SK-N-SH (cell line): ENCODE results near the gene NPAS3. TPM values are rescaled to one million over a fixed set of nuclear protein-coding genes. Genes with fewer than 3 reads are reported as not detected.

Experiments used
- CTCF ChIA-PET: fragments of 300-600, 350-600 bp; formaldehyde crosslinking; extraction: SDS; loops from one replicate; lab custom pipeline; 2021; lab: Yijun Ruan, JAX
- POLR2A ChIA-PET: fragments of 350-600 bp; sonication (Branson Sonifier 250); formaldehyde crosslinking; extraction: SDS; loops from one replicate; lab custom pipeline; 2020; ENCODE audit warnings: antibody characterized with exemption, inconsistent platforms; lab: Yijun Ruan, JAX
- DNase-seq: peaks from one replicate; pipeline ENCODE4 v3.0.0; 2012
- H2AFZ ChIP-seq: fragments of 200-600 bp; sonication (generic); 2 replicates; pipeline ENCODE4 v1.8.1; 2016; ENCODE audit warnings: antibody characterized with exemption, mild to moderate bottlenecking, low read depth
- H3F3A ChIP-seq: fragments of 200-600 bp; sonication (generic); replicated peaks from 2 replicates; pipeline ENCODE3; 2016; ENCODE audit warnings: antibody characterized with exemption, mild to moderate bottlenecking; ENCODE audit not compliant: insufficient read depth
- H3K27ac ChIP-seq, 2 experiments: fragments of 200-500 bp in 1 of 2; fragments of 200-600 bp in 1 of 2; sonication (Bioruptor generic) in 1 of 2; sonication (generic), shearing (Covaris generic) in 1 of 2; 2 replicates each; pipeline versions ENCODE4 v1.5.1 to v1.6.1; 2014 to 2016; ENCODE audit warnings: low read depth in 2 of 2, inconsistent platforms in 1 of 2, low read length in 1 of 2, mild to moderate bottlenecking in 1 of 2, mixed read lengths in 1 of 2
- H3K27me3 ChIP-seq: fragments of 200-600 bp; sonication (generic), shearing (Covaris generic); 2 replicates; pipeline ENCODE4 v1.6.1; 2016; ENCODE audit warnings: mixed run types; ENCODE audit not compliant: insufficient read depth
- H3K36me3 ChIP-seq, 2 experiments: fragments of 200-500 bp in 1 of 2; fragments of 200-600 bp in 1 of 2; sonication (Bioruptor generic) in 1 of 2; sonication (generic) in 1 of 2; replicated peaks in 1 of 2; 2 replicates each; pipeline versions ENCODE3 to v1.5.1; 2014 to 2016; ENCODE audit warnings: low read length in 1 of 2, mild to moderate bottlenecking in 1 of 2; ENCODE audit not compliant: insufficient read depth in 2 of 2, control insufficient read depth in 1 of 2
- H3K4me1 ChIP-seq, 2 experiments: fragments of 200-500 bp in 1 of 2; fragments of 200-600 bp in 1 of 2; sonication (Bioruptor generic) in 1 of 2; sonication (generic), shearing (Covaris generic) in 1 of 2; 2 replicates each; pipeline versions ENCODE4 v1.5.1 to v1.6.1; 2014 to 2016; ENCODE audit warnings: low read depth in 1 of 2, low read length in 1 of 2, mixed run types in 1 of 2; ENCODE audit not compliant: insufficient read depth in 2 of 2, control insufficient read depth in 1 of 2
- H3K4me2 ChIP-seq: fragments of 200-600 bp; sonication (generic), shearing (Covaris generic); 2 replicates; pipeline ENCODE4 v1.6.1; 2017; ENCODE audit warnings: mixed run types
- H3K4me3 ChIP-seq, 2 experiments: fragments of 200-500 bp in 1 of 2; fragments of 200-600 bp in 1 of 2; sonication (Bioruptor generic) in 1 of 2; sonication (generic), shearing (Covaris generic) in 1 of 2; 2 replicates each; pipeline versions ENCODE4 v1.5.1 to v1.8.1; 2014 to 2016; ENCODE audit warnings: low read depth in 2 of 2, inconsistent platforms in 1 of 2, low read length in 1 of 2, mild to moderate bottlenecking in 1 of 2, mixed read lengths in 1 of 2, moderate library complexity in 1 of 2
- H3K79me2 ChIP-seq: fragments of 200-600 bp; sonication (generic); 2 replicates; pipeline ENCODE4 v1.8.1; 2017; ENCODE audit warnings: mild to moderate bottlenecking; ENCODE audit not compliant: insufficient read depth
- H3K9ac ChIP-seq: fragments of 200-600 bp; sonication (generic); 2 replicates; pipeline ENCODE4 v1.6.1; 2017; ENCODE audit warnings: mixed run types
- H3K9me2 ChIP-seq: fragments of 200-600 bp; sonication (generic); 2 replicates; pipeline ENCODE4 v1.6.1; 2017; ENCODE audit warnings: mixed run types
- H3K9me3 ChIP-seq: fragments of 200-600 bp; sonication (generic); 2 replicates; pipeline ENCODE4 v1.6.1; 2017; ENCODE audit warnings: mixed run types, mild to moderate bottlenecking, moderate library complexity
- H4K20me1 ChIP-seq: fragments of 200-600 bp; sonication (generic); 2 replicates; pipeline ENCODE4 v1.6.1; 2017; ENCODE audit warnings: mild to moderate bottlenecking, mixed run types; ENCODE audit not compliant: insufficient read depth
- ELF1 ChIP-seq: IDR thresholded peaks from 2 replicates; pipeline ENCODE4 v1.4.0; 2012
- EP300 ChIP-seq, 2 experiments: IDR thresholded peaks; 2 replicates each; pipeline versions ENCODE4 v1.4.0 to v1.6.1; 2012; ENCODE audit warnings: borderline replicate concordance in 1 of 2, low read depth in 1 of 2, low read length in 1 of 2
- FOSL2 ChIP-seq: IDR thresholded peaks from 2 replicates; pipeline ENCODE4 v1.4.0; 2012; ENCODE audit warnings: low read depth, mild to moderate bottlenecking, moderate library complexity, borderline replicate concordance
- FOXJ3 ChIP-seq: sonication (generic); formaldehyde crosslinking; IDR thresholded peaks from 2 replicates; pipeline ENCODE4 v1.5.1; 2020; ENCODE audit warnings: mild to moderate bottlenecking, missing genetic modification reagents
- FOXM1 ChIP-seq: IDR thresholded peaks from 2 replicates; pipeline ENCODE4 v1.4.0; 2012; ENCODE audit warnings: low read depth, mild to moderate bottlenecking
- JUND ChIP-seq: IDR thresholded peaks from 2 replicates; pipeline ENCODE4 v1.4.0; 2012
- MXI1 ChIP-seq: IDR thresholded peaks from 2 replicates; pipeline ENCODE4 v1.6.1; 2012; ENCODE audit warnings: mild to moderate bottlenecking, low read depth, low read length, improper control_type of control experiment
- NRF1 ChIP-seq: IDR thresholded peaks from 2 replicates; pipeline ENCODE4 v1.6.1; 2012; ENCODE audit warnings: low read depth, mild to moderate bottlenecking, low read length
- RXRA ChIP-seq: IDR thresholded peaks from 2 replicates; pipeline ENCODE4 v1.4.0; 2012; ENCODE audit warnings: low read depth, mild to moderate bottlenecking, borderline replicate concordance
- SMC3 ChIP-seq: IDR thresholded peaks from 2 replicates; pipeline ENCODE4 v1.6.1; 2012; ENCODE audit warnings: low read depth, low read length, improper control_type of control experiment
- TCF12 ChIP-seq: IDR thresholded peaks from 2 replicates; pipeline ENCODE4 v1.4.0; 2012
- TEAD4 ChIP-seq: IDR thresholded peaks from 2 replicates; pipeline ENCODE4 v1.4.0; 2012; ENCODE audit warnings: mild to moderate bottlenecking, borderline replicate concordance; ENCODE audit not compliant: insufficient read depth
- YY1 ChIP-seq: IDR thresholded peaks from 2 replicates; pipeline ENCODE4 v1.4.0; 2012; ENCODE audit warnings: low read depth, mild to moderate bottlenecking
- WGBS: methylation state at CpG from one replicate; pipeline ENCODE4 v1.1.6; 2017; ENCODE audit warnings: low lambda C conversion rate; 5-methylcytosine and 5-hydroxymethylcytosine counted together
- polyA plus RNA-seq, 3 experiments: library from polyadenylated mRNA; depleted of rRNA; stranded (reverse); fragments of >200 nt; gene quantifications; 2 replicates each; pipeline ENCODE4 v1.2.3, GENCODE V29; 2012
- TF ChIP-seq, protein P1 (sequence below): fragments of 200-600 bp; sonication (generic); IDR thresholded peaks from 2 replicates; pipeline ENCODE4 v1.6.1; 2017; ENCODE audit warnings: antibody characterized with exemption, mild to moderate bottlenecking, moderate library complexity
- TF ChIP-seq, protein P2 (sequence below): fragments of 150-350 bp; IDR thresholded peaks from 2 replicates; pipeline ENCODE4 v1.6.1; 2017; ENCODE audit warnings: antibody characterized with exemption, low read length, low read depth, borderline replicate concordance
- TF ChIP-seq, protein P3 (sequence below): IDR thresholded peaks from 2 replicates; pipeline ENCODE4 v1.4.0; 2012; ENCODE audit warnings: low read depth, borderline replicate concordance
- TF ChIP-seq, protein P4 (sequence below): IDR thresholded peaks from 2 replicates; pipeline ENCODE4 v1.4.0; 2012; ENCODE audit warnings: low read depth, borderline replicate concordance

Gene NPAS3
- polyA plus RNA-seq, 1 of the 3 experiments (the other 2 are of a cell fraction), result 4.3 TPM

DNA sequence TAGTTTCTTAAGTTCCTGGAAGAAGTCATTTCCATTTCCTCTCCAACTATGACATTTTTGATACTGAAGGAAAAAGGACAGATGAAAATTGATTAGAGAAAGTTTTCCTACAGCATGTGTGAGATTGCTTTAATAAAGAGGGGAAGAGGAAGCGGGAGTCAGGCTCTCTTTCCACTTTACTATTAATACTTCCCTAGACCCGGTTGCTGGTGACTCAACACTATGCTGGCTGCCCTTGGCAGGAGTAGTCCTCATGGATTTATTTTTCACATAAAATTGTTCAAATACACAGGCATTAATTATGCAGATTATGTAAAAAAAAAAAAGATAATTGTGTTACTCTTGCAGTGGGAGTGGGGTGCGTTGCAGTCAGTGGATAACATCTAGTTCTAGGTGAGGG, 718.8 kb downstream of the NPAS3 start:
- H3K9me2 ChIP-seq, result no peaks in the 10 kb centered on the region
- H3K9ac ChIP-seq, result no peak overlapping the region
- H3K27ac ChIP-seq, result peak overlapping the region in 1 of 2 experiments; percentile 9; a peak in 1 of 4 replicates
- 34% methylated on average over 3 of the region's 3 CpGs for WGBS
- H3K4me2 ChIP-seq, result no peak overlapping the region
- peak; percentile 30; the same call in 1 of the 2 replicates for TF ChIP-seq FOSL2
- TF ChIP-seq NRF1, result no peak
- no peaks in the 10 kb centered on the region for H3K79me2 ChIP-seq
- no peaks in the 10 kb centered on the region for H3K36me3 ChIP-seq
- H4K20me1 ChIP-seq, result no peaks in the 10 kb centered on the region
- no peaks in the 10 kb centered on the region for H3K27me3 ChIP-seq
- no peak overlapping the region for H3K4me3 ChIP-seq
- H2AFZ ChIP-seq, result no peak overlapping the region
- H3F3A ChIP-seq, result no peaks in the 10 kb centered on the region
- ChIA-PET POLR2A (no interaction called here), CTCF (no interaction called here)
- H3K9me3 ChIP-seq, result no peaks in the 10 kb centered on the region
- H3K4me1 ChIP-seq, result no peaks in the 10 kb centered on the region; a peak in 1 of 4 replicates
- no peak for DNase-seq

DNA sequence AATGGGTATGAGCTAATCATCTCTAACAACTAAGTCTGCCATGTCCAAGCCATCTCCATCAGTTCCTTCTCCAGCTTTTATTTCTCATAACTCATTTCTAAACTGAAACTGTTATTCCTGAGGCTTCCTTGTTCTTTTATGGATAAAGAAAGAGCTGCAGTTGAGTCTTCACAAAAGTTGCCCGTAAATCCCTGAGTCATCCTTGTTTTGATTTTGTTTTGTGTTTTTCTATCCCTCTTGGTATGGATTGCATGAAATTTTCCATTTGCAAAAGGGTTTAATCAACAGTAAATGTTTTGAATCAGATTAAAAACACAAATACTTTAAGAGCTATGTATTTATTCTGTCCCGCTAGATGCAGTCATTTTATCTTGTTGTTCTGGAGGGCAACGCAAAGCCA, 721.6 kb downstream of the NPAS3 start:
- Histone ChIP-seq H2AFZ (no peak overlapping the region), H4K20me1 (no peaks in the 10 kb centered on the region), H3K9me3 (no peaks in the 10 kb centered on the region), H3K4me2 (no peak overlapping the region), H3K27me3 (no peaks in the 10 kb centered on the region), H3K9me2 (no peaks in the 10 kb centered on the region), H3K36me3 (no peaks in the 10 kb centered on the region), H3K4me3 (no peak overlapping the region), H3K27ac (no peak overlapping the region), H3K4me1 (no peaks in the 10 kb centered on the region), H3F3A (no peaks in the 10 kb centered on the region), H3K79me2 (no peaks in the 10 kb centered on the region), H3K9ac (no peak overlapping the region)
- CTCF ChIA-PET, result interaction anchor here (1.4 to 1.9 kb wide), 2 partner anchors 12 to 949 kb away, joined by 3 to 8 read pairs; no protein-coding TSS in a partner anchor
- DNase-seq, result no peak
- no peak for TF ChIP-seq RXRA
- TF ChIP-seq, protein P1, sequence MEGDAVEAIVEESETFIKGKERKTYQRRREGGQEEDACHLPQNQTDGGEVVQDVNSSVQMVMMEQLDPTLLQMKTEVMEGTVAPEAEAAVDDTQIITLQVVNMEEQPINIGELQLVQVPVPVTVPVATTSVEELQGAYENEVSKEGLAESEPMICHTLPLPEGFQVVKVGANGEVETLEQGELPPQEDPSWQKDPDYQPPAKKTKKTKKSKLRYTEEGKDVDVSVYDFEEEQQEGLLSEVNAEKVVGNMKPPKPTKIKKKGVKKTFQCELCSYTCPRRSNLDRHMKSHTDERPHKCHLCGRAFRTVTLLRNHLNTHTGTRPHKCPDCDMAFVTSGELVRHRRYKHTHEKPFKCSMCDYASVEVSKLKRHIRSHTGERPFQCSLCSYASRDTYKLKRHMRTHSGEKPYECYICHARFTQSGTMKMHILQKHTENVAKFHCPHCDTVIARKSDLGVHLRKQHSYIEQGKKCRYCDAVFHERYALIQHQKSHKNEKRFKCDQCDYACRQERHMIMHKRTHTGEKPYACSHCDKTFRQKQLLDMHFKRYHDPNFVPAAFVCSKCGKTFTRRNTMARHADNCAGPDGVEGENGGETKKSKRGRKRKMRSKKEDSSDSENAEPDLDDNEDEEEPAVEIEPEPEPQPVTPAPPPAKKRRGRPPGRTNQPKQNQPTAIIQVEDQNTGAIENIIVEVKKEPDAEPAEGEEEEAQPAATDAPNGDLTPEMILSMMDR, result no peak
- no peak for TF ChIP-seq TCF12
- TF ChIP-seq, protein P2, sequence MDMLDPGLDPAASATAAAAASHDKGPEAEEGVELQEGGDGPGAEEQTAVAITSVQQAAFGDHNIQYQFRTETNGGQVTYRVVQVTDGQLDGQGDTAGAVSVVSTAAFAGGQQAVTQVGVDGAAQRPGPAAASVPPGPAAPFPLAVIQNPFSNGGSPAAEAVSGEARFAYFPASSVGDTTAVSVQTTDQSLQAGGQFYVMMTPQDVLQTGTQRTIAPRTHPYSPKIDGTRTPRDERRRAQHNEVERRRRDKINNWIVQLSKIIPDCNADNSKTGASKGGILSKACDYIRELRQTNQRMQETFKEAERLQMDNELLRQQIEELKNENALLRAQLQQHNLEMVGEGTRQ, result no peak
- no peak for TF ChIP-seq TEAD4
- TF ChIP-seq YY1, result no peak
- TF ChIP-seq FOXM1, result no peak
- TF ChIP-seq, protein P3, sequence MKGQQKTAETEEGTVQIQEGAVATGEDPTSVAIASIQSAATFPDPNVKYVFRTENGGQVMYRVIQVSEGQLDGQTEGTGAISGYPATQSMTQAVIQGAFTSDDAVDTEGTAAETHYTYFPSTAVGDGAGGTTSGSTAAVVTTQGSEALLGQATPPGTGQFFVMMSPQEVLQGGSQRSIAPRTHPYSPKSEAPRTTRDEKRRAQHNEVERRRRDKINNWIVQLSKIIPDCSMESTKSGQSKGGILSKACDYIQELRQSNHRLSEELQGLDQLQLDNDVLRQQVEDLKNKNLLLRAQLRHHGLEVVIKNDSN, result no peak
- no peak for TF ChIP-seq FOSL2
- TF ChIP-seq ELF1, result no peak
- TF ChIP-seq EP300 (IDR thresholded peaks at IDR 0.05; ENCODE audit: borderline replicate concordance in 1 of 2, low read depth in 1 of 2, low read length in 1 of 2), result no peak
- TF ChIP-seq SMC3, result no peak
- no peak for TF ChIP-seq JUND
- no peak for TF ChIP-seq NRF1
- TF ChIP-seq, protein P4, sequence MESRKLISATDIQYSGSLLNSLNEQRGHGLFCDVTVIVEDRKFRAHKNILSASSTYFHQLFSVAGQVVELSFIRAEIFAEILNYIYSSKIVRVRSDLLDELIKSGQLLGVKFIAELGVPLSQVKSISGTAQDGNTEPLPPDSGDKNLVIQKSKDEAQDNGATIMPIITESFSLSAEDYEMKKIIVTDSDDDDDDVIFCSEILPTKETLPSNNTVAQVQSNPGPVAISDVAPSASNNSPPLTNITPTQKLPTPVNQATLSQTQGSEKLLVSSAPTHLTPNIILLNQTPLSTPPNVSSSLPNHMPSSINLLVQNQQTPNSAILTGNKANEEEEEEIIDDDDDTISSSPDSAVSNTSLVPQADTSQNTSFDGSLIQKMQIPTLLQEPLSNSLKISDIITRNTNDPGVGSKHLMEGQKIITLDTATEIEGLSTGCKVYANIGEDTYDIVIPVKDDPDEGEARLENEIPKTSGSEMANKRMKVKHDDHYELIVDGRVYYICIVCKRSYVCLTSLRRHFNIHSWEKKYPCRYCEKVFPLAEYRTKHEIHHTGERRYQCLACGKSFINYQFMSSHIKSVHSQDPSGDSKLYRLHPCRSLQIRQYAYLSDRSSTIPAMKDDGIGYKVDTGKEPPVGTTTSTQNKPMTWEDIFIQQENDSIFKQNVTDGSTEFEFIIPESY, result no peak
- TF ChIP-seq MXI1, result no peak
- TF ChIP-seq FOXJ3 (CRISPR knock-in tag), result no peak
- POLR2A ChIA-PET, result no interaction called here
- 91% methylated on average over 3 of the region's 3 CpGs for WGBS
